GM19467 (cell line): ENCODE measurements around the gene MPRIP.
A peak's percentile ranks its signal among the peaks of the same experiment; 100 is the strongest.
"Not testable (repeated sequence)": the region's sequence is repeated elsewhere in the genome, so short reads cannot be mapped to it uniquely, and the experiment has no call there.

Source experiments
- ATAC-seq: cut with Tn5 transposase; IDR thresholded peaks from one replicate; pipeline ENCODE4 v1.9.1; 2021; ENCODE audit warnings: mild to moderate bottlenecking, moderate library complexity; ENCODE audit not compliant: unreplicated experiment

The MPRIP gene

GRCh38 chr17:17042384-17042736, at the start of gene MPRIP:
MPRIP (plus strand) TSS chr17:17042457; CDS start chr17:17042849, 392 bp downstream.
- no peak for ATAC-seq

GRCh38 chr17:16994631-16995030, 47.6 kb upstream of the MPRIP start:
- ATAC-seq, result no peak

- ATAC-seq, result no peak
Measured at GRCh38 chr17:16995930-16996329, 46.3 kb upstream of the MPRIP start.

GRCh38 chr17:16996726-16997125, 45.5 kb upstream of the MPRIP start:
- ATAC-seq, result not testable (repeated sequence)

- peak; percentile 80 for ATAC-seq
Measured at GRCh38 chr17:16997514-16998429, 44.5 kb upstream of the MPRIP start.

- ATAC-seq, result no peak
Measured at GRCh38 chr17:16999931-17000625, 42.2 kb upstream of the MPRIP start.

GRCh38 chr17:17001076-17001777, 41.0 kb upstream of the MPRIP start:
- no peak for ATAC-seq

- peak; percentile 54 for ATAC-seq
Measured at GRCh38 chr17:17001874-17002520, 40.3 kb upstream of the MPRIP start.

- ATAC-seq, result not testable (repeated sequence)
Measured at GRCh38 chr17:17002731-17003715, 39.2 kb upstream of the MPRIP start.

- no peak for ATAC-seq
Measured at GRCh38 chr17:17004251-17004996, 37.8 kb upstream of the MPRIP start.

- ATAC-seq, result not testable (repeated sequence)
Measured at GRCh38 chr17:17004997-17005614, 37.2 kb upstream of the MPRIP start.

GRCh38 chr17:17007891-17008290, 34.4 kb upstream of the MPRIP start:
- ATAC-seq, result not testable (repeated sequence)

- ATAC-seq, result not testable (repeated sequence)
Measured at GRCh38 chr17:17008621-17009397, 33.4 kb upstream of the MPRIP start.

GRCh38 chr17:17009972-17010371, 32.3 kb upstream of the MPRIP start:
- not testable (repeated sequence) for ATAC-seq

- not testable (repeated sequence) for ATAC-seq
Measured at GRCh38 chr17:17010545-17011034, 31.7 kb upstream of the MPRIP start.

GRCh38 chr17:17011043-17011907, 31.0 kb upstream of the MPRIP start:
- not testable (repeated sequence) for ATAC-seq
